Measurements from ENCODE around the gene SORBS1.
"Not testable (repeated sequence)": the region's sequence is repeated elsewhere in the genome, so short reads cannot be mapped to it uniquely, and the experiment has no call there.

Gene SORBS1

GRCh38 chr10:95354110-95354509, 207.1 kb downstream of the SORBS1 start:
- no peak for DNase-seq (ENCODE audit: low read depth in 2 of 2, low spot score in 1 of 2)

- DNase-seq (ENCODE audit: low read depth in 2 of 2, low spot score in 1 of 2) = no peak
Observed at GRCh38 chr10:95353123-95353522, 208.0 kb downstream of the SORBS1 start.

GRCh38 chr10:95352684-95353083, 208.5 kb downstream of the SORBS1 start:
- DNase-seq (ENCODE audit: low read depth in 2 of 2, low spot score in 1 of 2) = no peak

DNA sequence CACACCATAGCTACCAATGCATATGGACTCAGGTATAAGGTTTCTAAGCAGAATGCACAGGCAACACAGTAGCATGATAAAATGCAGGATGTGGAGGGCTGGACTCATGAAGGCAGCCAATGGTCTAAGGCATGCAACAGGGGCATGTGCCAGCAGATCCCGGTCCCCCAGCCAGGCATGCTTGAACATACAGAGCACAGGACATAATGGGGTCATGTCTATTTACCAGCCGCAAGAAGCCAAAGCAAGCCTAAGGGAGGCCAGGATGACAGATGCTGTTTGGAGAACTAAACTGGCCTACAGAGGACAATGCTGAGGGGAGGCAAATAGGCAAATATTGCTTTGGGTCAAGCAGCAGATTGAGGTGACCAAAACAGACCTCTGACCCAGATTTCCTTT, 210.3 kb downstream of the SORBS1 start:
- no peak for DNase-seq (ENCODE audit: low read depth in 2 of 2, low spot score in 1 of 2)

GRCh38 chr10:95350219-95350829, 210.8 kb downstream of the SORBS1 start:
- DNase-seq (ENCODE audit: low read depth in 2 of 2, low spot score in 1 of 2) = no peak

DNA sequence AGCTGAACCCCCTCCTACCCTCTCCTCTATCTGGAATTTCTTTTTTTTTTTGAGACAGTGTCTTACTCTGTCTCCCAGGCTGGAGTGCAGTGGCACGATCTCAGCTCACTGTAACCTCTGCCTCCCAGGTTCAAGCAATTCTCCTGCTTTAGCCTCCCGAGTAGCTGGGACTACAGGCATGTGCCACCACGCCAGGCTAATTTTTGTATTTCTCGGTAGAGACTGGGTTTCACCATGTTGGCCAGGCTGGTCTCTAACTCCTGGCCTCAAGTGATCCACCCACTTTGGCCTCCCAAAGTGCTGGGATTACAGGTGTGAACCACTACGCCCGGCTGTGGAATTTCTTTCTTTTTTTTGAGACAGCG, 213.8 kb downstream of the SORBS1 start:
- DNase-seq (ENCODE audit: low read depth in 2 of 2, low spot score in 1 of 2) = not testable (repeated sequence)

GRCh38 chr10:95346715-95347401, 214.3 kb downstream of the SORBS1 start:
- no peak for DNase-seq (ENCODE audit: low read depth in 2 of 2, low spot score in 1 of 2)

DNA sequence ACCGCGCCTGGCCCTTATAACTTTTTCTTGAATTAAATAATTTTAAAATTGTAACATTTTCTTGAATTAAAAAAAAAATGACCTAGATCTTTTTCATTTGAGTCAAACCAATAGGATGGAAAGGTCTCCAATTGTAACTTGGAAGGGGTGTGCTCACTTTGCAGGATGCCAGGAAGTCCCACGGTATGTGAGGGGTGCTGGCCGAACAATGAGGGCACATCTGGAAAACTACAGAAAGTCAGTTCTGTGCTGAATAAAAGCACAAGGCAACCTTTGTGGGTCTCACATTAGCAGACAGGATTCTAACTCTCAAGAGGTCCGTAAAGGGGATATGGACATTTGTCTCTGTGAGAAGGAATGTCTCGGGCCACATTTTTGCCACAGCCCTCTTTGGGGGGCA, 217.6 kb downstream of the SORBS1 start:
- DNase-seq (ENCODE audit: low read depth in 2 of 2, low spot score in 1 of 2) = no peak

GRCh38 chr10:95341716-95342130, 219.4 kb downstream of the SORBS1 start:
- no peak for DNase-seq (ENCODE audit: low read depth in 2 of 2, low spot score in 1 of 2)

DNA sequence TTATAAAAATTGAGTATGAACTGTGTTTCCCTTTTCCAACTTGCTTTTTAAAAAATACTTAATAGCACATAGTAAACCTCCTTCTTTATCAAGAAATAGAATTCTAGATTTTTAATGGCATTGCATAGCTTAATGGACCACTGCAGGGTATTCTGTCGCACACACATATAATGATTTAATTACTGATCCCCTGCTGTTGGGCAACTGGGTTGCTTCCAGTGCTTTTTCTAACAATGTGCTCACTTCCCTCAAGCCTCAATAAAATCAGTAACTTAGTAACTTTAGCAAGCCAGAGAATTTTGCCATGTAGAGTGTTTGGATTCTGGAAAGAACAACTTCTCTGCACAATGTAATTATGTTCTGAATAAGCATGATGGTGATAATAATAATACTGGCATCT, 221.3 kb downstream of the SORBS1 start:
- DNase-seq (ENCODE audit: low read depth in 2 of 2, low spot score in 1 of 2) = no peak

GRCh38 chr10:95337423-95338160, 223.6 kb downstream of the SORBS1 start:
- no peak for DNase-seq (ENCODE audit: low read depth in 2 of 2, low spot score in 1 of 2)

GRCh38 chr10:95336702-95337101, 224.5 kb downstream of the SORBS1 start:
- no peak for DNase-seq (ENCODE audit: low read depth in 2 of 2, low spot score in 1 of 2)

- DNase-seq (ENCODE audit: low read depth in 2 of 2, low spot score in 1 of 2) = no peak
Observed at GRCh38 chr10:95335933-95336699, 225.1 kb downstream of the SORBS1 start.

- DNase-seq (ENCODE audit: low read depth in 2 of 2, low spot score in 1 of 2) = no peak
Observed at GRCh38 chr10:95334805-95335144, 226.4 kb downstream of the SORBS1 start.

DNA sequence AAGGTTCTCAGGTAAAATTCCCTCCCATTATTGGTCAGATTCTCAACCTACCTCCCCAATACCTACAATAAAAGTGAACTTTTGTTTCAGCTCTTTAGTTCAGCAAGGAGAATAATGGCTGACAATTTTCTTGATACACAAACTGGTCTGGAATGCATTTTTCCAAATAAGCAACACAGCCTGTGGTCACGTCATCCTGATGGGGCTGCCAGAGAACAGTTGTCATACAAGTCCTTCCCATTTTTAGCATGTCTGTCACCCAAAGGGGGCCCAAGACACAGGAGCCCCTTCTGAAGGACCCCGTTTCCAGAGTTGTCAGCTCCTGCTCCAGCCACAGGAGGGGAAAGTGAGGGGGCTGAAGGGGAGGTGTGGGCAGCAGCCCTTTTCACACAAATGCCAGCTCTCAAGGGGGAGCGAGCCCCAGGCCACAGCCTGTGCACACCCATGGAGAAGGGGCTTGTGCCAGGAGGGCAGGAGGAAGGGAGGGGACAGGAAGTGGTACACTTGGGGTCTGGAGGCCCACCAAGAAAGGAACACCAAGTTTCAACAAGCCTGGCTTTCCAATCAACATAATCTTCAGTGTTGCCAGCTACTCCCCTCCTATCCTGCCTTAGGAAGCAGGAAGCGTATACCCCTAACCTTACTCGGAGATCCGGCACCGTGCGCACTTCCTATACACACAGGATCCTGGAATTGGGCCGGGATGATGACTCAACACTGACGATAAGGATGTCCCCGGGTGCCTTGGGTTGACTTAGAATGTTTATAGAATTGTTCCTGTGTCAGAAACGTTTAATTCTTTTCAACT, 227.0 kb downstream of the SORBS1 start:
- no peak for DNase-seq (ENCODE audit: low read depth in 2 of 2, low spot score in 1 of 2)

GRCh38 chr10:95332666-95333249, 228.4 kb downstream of the SORBS1 start:
- no peak for DNase-seq (ENCODE audit: low read depth in 2 of 2, low spot score in 1 of 2)

- DNase-seq (ENCODE audit: low read depth in 2 of 2, low spot score in 1 of 2) = no peak
Observed at GRCh38 chr10:95331596-95332130, 229.5 kb downstream of the SORBS1 start.

DNA sequence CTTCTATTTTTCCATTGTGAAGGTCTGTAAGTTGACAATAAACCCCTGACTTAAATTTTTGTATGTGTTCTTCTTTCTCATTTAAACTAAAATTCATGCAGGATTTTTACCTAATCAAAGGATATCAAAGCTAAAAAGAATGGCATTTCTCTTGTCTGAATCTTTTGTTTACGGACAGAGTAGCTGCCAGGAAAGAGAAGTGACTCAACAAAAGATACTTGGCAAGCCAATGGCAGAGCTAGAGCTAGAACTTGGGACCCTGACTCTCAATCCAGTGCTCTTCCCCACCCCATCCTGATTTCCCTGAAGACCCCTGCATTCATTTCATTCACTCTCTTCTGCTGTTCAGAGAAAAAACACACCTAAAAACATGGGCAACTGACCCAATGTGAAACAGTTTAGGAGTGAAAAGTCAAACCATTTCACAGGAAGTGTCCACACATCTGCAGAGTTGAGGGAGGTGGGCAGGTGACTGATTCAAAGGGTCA, 230.2 kb downstream of the SORBS1 start:
- no peak for DNase-seq (ENCODE audit: low read depth in 2 of 2, low spot score in 1 of 2)

- no peak for DNase-seq (ENCODE audit: low read depth in 2 of 2, low spot score in 1 of 2)
Observed at GRCh38 chr10:95329296-95329695, 231.9 kb downstream of the SORBS1 start.

DNA sequence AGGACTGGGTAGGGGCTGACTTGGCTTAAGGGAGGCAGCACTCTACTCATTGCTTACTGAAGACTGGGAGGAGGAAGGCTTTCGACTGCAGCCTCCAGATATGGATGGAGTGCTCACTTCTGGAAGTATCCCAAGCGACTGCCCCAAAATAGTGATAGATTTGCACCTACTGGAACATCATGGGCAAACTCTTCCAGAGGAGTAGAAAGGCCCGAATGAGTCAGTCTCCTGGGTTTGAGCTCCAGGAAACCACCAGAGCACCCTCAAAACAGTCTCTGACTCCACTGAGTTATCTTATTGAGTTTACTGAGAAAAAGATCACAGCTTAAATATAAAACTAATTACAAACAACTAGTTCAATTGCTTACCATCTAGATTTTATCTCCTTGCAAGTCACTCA, 233.2 kb downstream of the SORBS1 start:
- no peak for DNase-seq (ENCODE audit: low read depth in 2 of 2, low spot score in 1 of 2)
